ENCODE measurements around the gene SDK2.

DNA sequence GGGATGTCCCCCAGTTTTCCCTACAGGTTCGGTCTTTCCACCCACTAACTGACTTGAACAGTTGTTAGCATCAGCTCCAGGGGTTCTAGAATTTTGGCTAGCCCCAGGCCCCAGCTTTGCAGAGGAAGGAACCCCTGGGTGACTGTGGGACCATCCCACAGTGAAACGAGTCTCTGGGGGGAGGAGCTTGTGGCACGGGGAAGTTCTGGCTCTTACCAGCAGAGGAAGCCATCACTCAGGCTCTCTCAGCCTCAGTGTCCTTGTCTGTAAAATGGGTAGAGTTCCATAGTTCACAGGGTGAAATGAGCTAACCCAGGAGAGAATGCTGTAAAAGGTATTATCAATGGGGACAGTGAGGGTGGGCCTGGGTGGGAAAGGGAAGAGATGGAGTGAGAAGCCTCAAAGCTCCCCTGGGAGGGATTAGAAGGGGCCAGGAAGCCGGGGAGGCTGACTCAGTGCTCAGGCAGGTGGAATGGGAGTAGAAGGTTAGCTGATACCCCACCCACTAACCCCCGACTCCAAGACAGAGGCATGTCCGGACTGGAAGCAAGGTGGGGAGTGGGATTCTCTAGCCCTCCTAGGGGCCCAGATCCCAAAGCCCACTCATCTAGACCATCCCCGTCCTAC lies 301.6 kb downstream of the SDK2 start:
- TF ChIP-seq CTCF (IDR thresholded peaks at IDR 0.05; ENCODE audit: poor library complexity), result no peak
- no peak for TF ChIP-seq EZH2phosphoT487 (IDR thresholded peaks at IDR 0.05; ENCODE audit: low read depth, severe bottlenecking, unreplicated experiment)
- no peak for TF ChIP-seq EZH2 (IDR thresholded peaks at IDR 0.05; ENCODE audit: borderline replicate concordance)

Data from hepatocyte (in vitro differentiated cells).